Thyroid gland (tissue), 4 donors: ENCODE measurements around the gene KRT17. TPM values are rescaled to one million over a fixed set of nuclear protein-coding genes. Genes with fewer than 3 reads are reported as not detected.
"Not testable (repeated sequence)": the region's sequence is repeated elsewhere in the genome, so short reads cannot be mapped to it uniquely, and the experiment has no call there.

Source experiments
- DNase-seq, 2 donors: peaks; one replicate each; pipeline ENCODE4 v3.0.0-alpha.2; 2019
- H3K27ac ChIP-seq, 3 donors: fragments of 200-600 bp; sonication (generic); 1 replicate in 2 of 3; 2 replicates in 1 of 3; pipeline ENCODE4 v1.5.1; 2016 to 2019; ENCODE audit warnings: mild to moderate bottlenecking in 1 of 3, moderate library complexity in 1 of 3
- H3K27me3 ChIP-seq: fragments of 200-600 bp; sonication (generic); one replicate; pipeline ENCODE4 v1.5.1; 2019
- H3K36me3 ChIP-seq, 2 donors: fragments of 200-600 bp; sonication (generic); one replicate each; pipeline ENCODE4 v1.5.1; 2016 to 2019
- H3K4me1 ChIP-seq, 2 donors: fragments of 200-600 bp; sonication (generic); one replicate each; pipeline ENCODE4 v1.5.1; 2017 to 2019
- H3K4me3 ChIP-seq, 3 donors: fragments of 200-600 bp; sonication (generic); replicated peaks in 1 of 3; 1 replicate in 2 of 3; 2 replicates in 1 of 3; pipeline ENCODE4 v1.5.1; 2016; ENCODE audit warnings: mild to moderate bottlenecking in 1 of 3
- H3K9me3 ChIP-seq: fragments of 200-600 bp; sonication (generic); one replicate; pipeline ENCODE4 v1.5.1; 2017
- POLR2A ChIP-seq, 2 donors: fragments of 450-650 bp; IDR thresholded peaks; one replicate each; pipeline ENCODE4 v1.6.1; 2017; ENCODE audit warnings: antibody characterized with exemption in 2 of 2, mild to moderate bottlenecking in 2 of 2, moderate library complexity in 1 of 2
- WGBS, 2 donors: methylation state at CpG; one replicate each; pipeline ENCODE4 v1.1.5; 2017; 5-methylcytosine and 5-hydroxymethylcytosine counted together
- intact Hi-C: fragments of 100-400 bp; cut with DNase I; formaldehyde crosslinking; loops from one replicate; pipeline ENCODE4 v1.15.1; 2023
- total RNA-seq, 4 donors: library from RNA; depleted of rRNA; stranded (reverse); fragments of >200 nt; gene quantifications; one replicate each; pipeline ENCODE4 v1.2.3, GENCODE V29; 2016
- TF ChIP-seq, protein P1 (sequence below), 6 experiments: fragments of 200-600 bp in 3 of 6; fragments of 450-650 bp in 3 of 6; sonication (generic) in 3 of 6; IDR thresholded peaks; one replicate each; pipeline ENCODE4 v1.5.1; 2016 to 2019; ENCODE audit warnings: antibody characterized with exemption in 6 of 6, mild to moderate bottlenecking in 2 of 6, inconsistent platforms in 1 of 6, moderate library complexity in 1 of 6

KRT17 gene
- total RNA-seq, 4 donors from 2014 or later: 0.56 TPM; not detected in 3

- WGBS, 2 donors: 79 to 88% methylated on average over 13 to 15 of the region's 15 CpGs
- Histone ChIP-seq H3K4me1 (peaks cover 21 to 31% of the 10 kb centered on the region in 2 donors), H3K27ac (no peak overlapping the region), H3K27me3 (no peaks in the 10 kb centered on the region), H3K36me3 (no peaks in the 10 kb centered on the region), H3K9me3 (no peaks in the 10 kb centered on the region), H3K4me3 (no peak overlapping the region)
- DNase-seq: no peak
- TF ChIP-seq, protein P1, sequence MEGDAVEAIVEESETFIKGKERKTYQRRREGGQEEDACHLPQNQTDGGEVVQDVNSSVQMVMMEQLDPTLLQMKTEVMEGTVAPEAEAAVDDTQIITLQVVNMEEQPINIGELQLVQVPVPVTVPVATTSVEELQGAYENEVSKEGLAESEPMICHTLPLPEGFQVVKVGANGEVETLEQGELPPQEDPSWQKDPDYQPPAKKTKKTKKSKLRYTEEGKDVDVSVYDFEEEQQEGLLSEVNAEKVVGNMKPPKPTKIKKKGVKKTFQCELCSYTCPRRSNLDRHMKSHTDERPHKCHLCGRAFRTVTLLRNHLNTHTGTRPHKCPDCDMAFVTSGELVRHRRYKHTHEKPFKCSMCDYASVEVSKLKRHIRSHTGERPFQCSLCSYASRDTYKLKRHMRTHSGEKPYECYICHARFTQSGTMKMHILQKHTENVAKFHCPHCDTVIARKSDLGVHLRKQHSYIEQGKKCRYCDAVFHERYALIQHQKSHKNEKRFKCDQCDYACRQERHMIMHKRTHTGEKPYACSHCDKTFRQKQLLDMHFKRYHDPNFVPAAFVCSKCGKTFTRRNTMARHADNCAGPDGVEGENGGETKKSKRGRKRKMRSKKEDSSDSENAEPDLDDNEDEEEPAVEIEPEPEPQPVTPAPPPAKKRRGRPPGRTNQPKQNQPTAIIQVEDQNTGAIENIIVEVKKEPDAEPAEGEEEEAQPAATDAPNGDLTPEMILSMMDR (IDR thresholded peaks at IDR 0.05): no peak
- TF ChIP-seq POLR2A (IDR thresholded peaks at IDR 0.05): no peak
- intact Hi-C loops: loop anchor here (5.0 kb wide), 2 partner anchors 100 to 740 kb away; no protein-coding TSS in a partner anchor
Measured at GRCh38 chr17:41647038-41647813, 22.9 kb upstream of the KRT17 start.

- no peak for DNase-seq
- Histone ChIP-seq H3K4me1 (no peaks in the 10 kb centered on the region), H3K4me3 (no peak overlapping the region), H3K9me3 (no peaks in the 10 kb centered on the region), H3K27ac (no peak overlapping the region), H3K27me3 (no peaks in the 10 kb centered on the region), H3K36me3 (no peaks in the 10 kb centered on the region)
- intact Hi-C loops: no loop called here
- no peak for TF ChIP-seq POLR2A (IDR thresholded peaks at IDR 0.05)
- TF ChIP-seq, protein P1 (IDR thresholded peaks at IDR 0.05): no peak
- WGBS, 2 donors: 86% methylated on average over 12 to 13 of the region's 13 CpGs
Measured at GRCh38 chr17:41642252-41643156, 18.1 kb upstream of the KRT17 start.

- H3K4me1 ChIP-seq, H3K36me3 ChIP-seq, H3K27me3 ChIP-seq, H3K27ac ChIP-seq, intact Hi-C loops, H3K9me3 ChIP-seq, H3K4me3 ChIP-seq, DNase-seq: not testable (repeated sequence)
- WGBS, 2 donors: 95 to 96% methylated on average over 4 to 5 of the region's 5 CpGs
Measured at GRCh38 chr17:41640596-41640995, 16.2 kb upstream of the KRT17 start.

DNA sequence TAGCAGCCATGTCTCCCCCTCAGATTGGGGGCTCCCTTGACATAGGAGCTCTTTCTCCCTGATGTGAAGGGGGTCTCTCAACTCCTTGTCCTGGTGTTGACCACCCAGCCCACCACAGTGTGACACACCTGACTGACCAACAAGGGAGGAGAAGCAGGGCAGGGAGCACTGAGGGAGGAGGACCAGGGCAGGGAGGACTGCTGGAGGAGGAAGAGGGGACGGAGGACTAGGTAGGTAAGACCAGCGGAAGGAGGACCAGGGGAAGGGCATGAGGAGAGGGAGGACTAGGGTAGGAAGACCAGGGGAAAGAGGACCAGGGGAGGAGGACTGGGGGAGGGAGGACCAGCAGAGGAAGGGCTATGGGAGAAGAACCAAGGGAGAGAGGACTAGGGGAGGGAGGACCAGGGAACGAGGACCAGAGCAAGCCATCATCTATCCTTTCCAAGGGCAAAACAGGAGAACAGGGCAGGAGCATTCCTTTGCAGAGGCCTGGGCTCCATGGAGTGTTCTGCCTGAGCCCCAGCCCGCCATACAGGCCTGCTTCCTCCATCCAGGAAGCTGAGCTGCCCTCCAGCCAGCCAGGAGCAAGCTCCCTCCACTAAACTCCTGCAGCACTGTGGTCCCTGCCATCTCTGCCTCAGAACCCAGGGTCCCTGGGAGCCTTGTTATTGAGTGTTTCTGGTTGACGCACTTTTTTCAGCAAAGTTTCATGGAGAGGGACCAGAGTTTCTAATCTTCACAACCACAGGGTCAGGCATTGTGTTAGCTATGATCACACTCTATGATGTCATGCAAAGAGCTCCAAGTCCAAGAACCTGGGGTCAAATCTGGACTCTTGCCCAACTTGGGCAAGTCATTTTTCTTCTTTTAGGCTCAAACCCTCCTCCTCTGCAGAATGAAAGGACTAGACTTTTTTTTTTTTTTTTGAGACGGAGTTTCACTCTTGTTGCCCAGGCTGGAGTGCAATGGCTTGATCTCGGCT is 15.4 kb upstream of the KRT17 start:
- Histone ChIP-seq H3K36me3 (no peaks in the 10 kb centered on the region), H3K4me3 (no peak overlapping the region), H3K27ac (no peak overlapping the region), H3K9me3 (no peaks in the 10 kb centered on the region), H3K4me1 (peaks cover 0 to 3% of the 10 kb centered on the region in 2 donors), H3K27me3 (no peaks in the 10 kb centered on the region)
- TF ChIP-seq POLR2A (IDR thresholded peaks at IDR 0.05): no peak
- TF ChIP-seq, protein P1 (IDR thresholded peaks at IDR 0.05): no peak
- WGBS, 2 donors: 89 to 95% methylated on average over 7 of the region's 7 CpGs
- intact Hi-C loops: no loop called here
- DNase-seq: no peak

GRCh38 chr17:41638941-41639340 is 14.6 kb upstream of the KRT17 start:
- Histone ChIP-seq H3K36me3 (no peaks in the 10 kb centered on the region), H3K4me1 (peaks cover 0 to 3% of the 10 kb centered on the region in 2 donors), H3K9me3 (no peaks in the 10 kb centered on the region), H3K27ac (no peak overlapping the region), H3K4me3 (no peak overlapping the region), H3K27me3 (no peaks in the 10 kb centered on the region)
- DNase-seq: no peak
- intact Hi-C loops: no loop called here
- WGBS, 2 donors: 75 to 80% methylated on average over 4 to 6 of the region's 6 CpGs
- TF ChIP-seq, protein P1 (IDR thresholded peaks at IDR 0.05): no peak
- no peak for TF ChIP-seq POLR2A (IDR thresholded peaks at IDR 0.05)
